GM12878 (cell line): ENCODE measurements around the gene HS1BP3. TPM values are rescaled to one million over a fixed set of nuclear protein-coding genes. Genes with fewer than 3 reads are reported as not detected.

Experiments
- ATAC-seq: fragments of 200-7000 bp; cut with Tn5 transposase; 3 replicates; pipeline ENCODE4 v1.9.1; 2020; ENCODE audit warnings: mild to moderate bottlenecking, moderate library complexity
- BruUV-seq: library from RNA; stranded (reverse); fragments of 400-500 nt; replicated peaks from 2 replicates; lab custom pipeline; 2021; lab: Mats Ljungman, UMichigan
- CTCF ChIA-PET: fragments of 300-600 bp; sonication (Branson Sonifier 250); formaldehyde crosslinking; extraction: SDS; loops from one replicate; lab custom pipeline; 2021; ENCODE audit warnings: inconsistent platforms; lab: Yijun Ruan, JAX
- POLR2A ChIA-PET: fragments of 350-600 bp; formaldehyde crosslinking; extraction: SDS; loops from one replicate; lab custom pipeline; 2021; ENCODE audit warnings: inconsistent platforms; lab: Charles Lee
- RAD21 ChIA-PET: fragments of 300-600 bp; sonication (Branson Sonifier 250); formaldehyde crosslinking; loops from one replicate; lab custom pipeline; 2023; ENCODE audit warnings: antibody characterized with exemption; ENCODE audit not compliant: unreplicated experiment; lab: Charles Lee
- SMC1A ChIA-PET: fragments of 300-600 bp; sonication (Branson Sonifier 250); formaldehyde crosslinking; loops from one replicate; lab custom pipeline; 2023; ENCODE audit not compliant: unreplicated experiment, uncharacterized antibody; lab: Charles Lee
- DNase-seq: peaks from one replicate; pipeline ENCODE4 v3.0.0-alpha.2; 2011; ENCODE audit warnings: low read depth, low spot score
- FAIRE-seq: peaks from 3 replicates; lab custom pipeline; 2011; peaks lifted over from hg19 to GRCh38; lab: Jason Lieb, UNC
- H2AFZ ChIP-seq: 2 replicates; pipeline ENCODE4 v1.6.0; 2011; ENCODE audit warnings: low read depth, low read length, control low read depth; ENCODE audit not compliant: control insufficient read depth
- H3K27ac ChIP-seq: 2 replicates; pipeline ENCODE4 v1.5.1; 2011; ENCODE audit warnings: control low read depth; ENCODE audit not compliant: control insufficient read depth, insufficient read depth
- H3K27me3 ChIP-seq, 2 experiments: replicated peaks in 1 of 2; 2 replicates each; pipeline versions ENCODE4 v1.6.0 to v1.6.1; 2011; ENCODE audit warnings: low read length in 1 of 2; ENCODE audit not compliant: control insufficient read depth in 2 of 2, insufficient read depth in 2 of 2
- H3K36me3 ChIP-seq, 2 experiments: 2 replicates each; pipeline ENCODE4 v1.5.1; 2011; ENCODE audit warnings: low read length in 1 of 2; ENCODE audit not compliant: control insufficient read depth in 2 of 2, insufficient read depth in 2 of 2
- H3K4me1 ChIP-seq: 2 replicates; pipeline ENCODE4 v1.6.1; 2011; ENCODE audit warnings: mild to moderate bottlenecking, low read length, moderate library complexity, mixed read lengths; ENCODE audit not compliant: control insufficient read depth, insufficient read depth
- H3K4me2 ChIP-seq: 2 replicates; pipeline ENCODE4 v1.6.0; 2011; ENCODE audit warnings: control low read depth; ENCODE audit not compliant: control insufficient read depth, insufficient read depth
- H3K4me3 ChIP-seq: fragments of 200-600 bp; sonication (generic); 2 replicates; pipeline ENCODE4 v1.5.1; 2016
- H3K79me2 ChIP-seq: 2 replicates; pipeline ENCODE4 v1.6.0; 2011; ENCODE audit warnings: low read length; ENCODE audit not compliant: control insufficient read depth, insufficient read depth
- H3K9ac ChIP-seq: 2 replicates; pipeline ENCODE4 v1.8.0; 2011; ENCODE audit warnings: low read length, control low read depth, mixed read lengths; ENCODE audit not compliant: control insufficient read depth, insufficient read depth
- H3K9me3 ChIP-seq: replicated peaks from 3 replicates; pipeline ENCODE4 v1.5.1; 2011; ENCODE audit warnings: mild to moderate bottlenecking, low read length; ENCODE audit not compliant: control insufficient read depth, insufficient read depth
- H4K20me1 ChIP-seq: 2 replicates; pipeline ENCODE4 v1.6.0; 2011; ENCODE audit not compliant: control insufficient read depth, insufficient read depth
- CEBPZ ChIP-seq: fragments of 150-350 bp; IDR thresholded peaks from 2 replicates; pipeline ENCODE4 v1.6.1; 2016; ENCODE audit warnings: low read depth, low read length
- FOS ChIP-seq: IDR thresholded peaks from 3 replicates; pipeline ENCODE4 v1.6.1; 2011; ENCODE audit warnings: borderline replicate concordance; ENCODE audit not compliant: insufficient read length; ENCODE audit errors: extremely low read depth
- HDAC6 ChIP-seq: fragments of 200-600 bp; sonication (generic); IDR thresholded peaks from one replicate; pipeline ENCODE4 v1.8.0; 2017; ENCODE audit warnings: antibody characterized with exemption; ENCODE audit not compliant: unreplicated experiment
- KLF5 ChIP-seq: fragments of 450-650 bp; IDR thresholded peaks from 2 replicates; pipeline ENCODE4 v1.6.1; 2014; ENCODE audit warnings: mild to moderate bottlenecking; ENCODE audit not compliant: partially characterized antibody
- MTA2 ChIP-seq: fragments of 450-650 bp; IDR thresholded peaks from 2 replicates; pipeline ENCODE4 v1.6.1; 2016; ENCODE audit warnings: low read depth, mild to moderate bottlenecking, moderate library complexity
- NFXL1 ChIP-seq: fragments of 450-650 bp; IDR thresholded peaks from 2 replicates; pipeline ENCODE4 v1.6.1; 2017; ENCODE audit warnings: antibody characterized with exemption, mild to moderate bottlenecking, borderline replicate concordance
- SMARCA5 ChIP-seq: fragments of 450-650 bp; IDR thresholded peaks from 2 replicates; pipeline ENCODE4 v1.6.1; 2017; ENCODE audit warnings: mild to moderate bottlenecking
- SUZ12 ChIP-seq: fragments of 200-600 bp; sonication (generic); IDR thresholded peaks from one replicate; pipeline ENCODE4 v1.6.1; 2018; ENCODE audit warnings: antibody characterized with exemption, mild to moderate bottlenecking; ENCODE audit not compliant: unreplicated experiment
- TAF1 ChIP-seq: IDR thresholded peaks from 2 replicates; pipeline ENCODE4 v1.6.1; 2011; ENCODE audit warnings: mild to moderate bottlenecking, low read depth, low read length, borderline replicate concordance
- WGBS: methylation state at CpG from one replicate; pipeline ENCODE4 v1.1.6; 2016; ENCODE audit warnings: low lambda C conversion rate; ENCODE audit not compliant: insufficient replicate concordance, insufficient coverage; ENCODE audit errors: missing lambda C conversion rate; 5-methylcytosine and 5-hydroxymethylcytosine counted together
- in situ Hi-C: fragments of 300-500 bp; cut with MboI; formaldehyde crosslinking; loops from 9 replicates; pipeline ENCODE4 v1.14.3; 2018; ENCODE audit warnings: mixed read lengths
- intact Hi-C: fragments of 100-400 bp; cut with micrococcal nuclease; formaldehyde crosslinking; loops from one replicate; pipeline ENCODE4 v1.14.2; 2022; ENCODE audit not compliant: unreplicated experiment
- polyA plus RNA-seq, 11 experiments: library from polyadenylated mRNA; depleted of rRNA in 4 of 11; unstranded in 6 of 11; stranded (reverse) in 5 of 11; fragments of >200 nt; fragmentation: Nextera tagmentation in 4 of 11; fragmentation: Illumina TruSeq in 1 of 11; extraction: Ambion mirVana in 4 of 11; extraction: Trizol in 1 of 11; gene quantifications; 1 replicate in 1 of 11; 2 replicates in 10 of 11; pipeline versions ENCODE4 v1.2.1 to v1.2.3, GENCODE V29; 2011 to 2016; ENCODE audit warnings: inconsistent platforms in 2 of 11, missing spikeins in 2 of 11, low read depth in 1 of 11
- total RNA-seq, 4 experiments: library from RNA; depleted of rRNA in 3 of 4; stranded (reverse); fragments of >200 nt in 3 of 4; fragmentation: Illumina TruSeq in 1 of 4; extraction: Trizol in 1 of 4; gene quantifications; 2 replicates each; pipeline versions ENCODE4 v1.2.1 to v1.2.3, GENCODE V29; 2013 to 2021
- TF ChIP-seq, protein P1 (sequence below): IDR thresholded peaks from 2 replicates; pipeline ENCODE4 v1.6.1; 2012; ENCODE audit warnings: low read depth, low read length, improper control_type of control experiment
- TF ChIP-seq, protein P2 (sequence below): IDR thresholded peaks from 2 replicates; pipeline ENCODE4 v1.6.1; 2011; ENCODE audit warnings: mild to moderate bottlenecking, low read depth, low read length, moderate library complexity; ENCODE audit not compliant: insufficient replicate concordance

The HS1BP3 gene
- total and polyA plus RNA-seq, 10 of the 15 experiments (the other 5 are each of a cell fraction or from before 2014, with no cell fraction given): 0.47 to 7.2 (median 4.6) TPM

- TF ChIP-seq FOS (no peak), MTA2 (no peak), HDAC6 (no peak)
- TF ChIP-seq, protein P1, sequence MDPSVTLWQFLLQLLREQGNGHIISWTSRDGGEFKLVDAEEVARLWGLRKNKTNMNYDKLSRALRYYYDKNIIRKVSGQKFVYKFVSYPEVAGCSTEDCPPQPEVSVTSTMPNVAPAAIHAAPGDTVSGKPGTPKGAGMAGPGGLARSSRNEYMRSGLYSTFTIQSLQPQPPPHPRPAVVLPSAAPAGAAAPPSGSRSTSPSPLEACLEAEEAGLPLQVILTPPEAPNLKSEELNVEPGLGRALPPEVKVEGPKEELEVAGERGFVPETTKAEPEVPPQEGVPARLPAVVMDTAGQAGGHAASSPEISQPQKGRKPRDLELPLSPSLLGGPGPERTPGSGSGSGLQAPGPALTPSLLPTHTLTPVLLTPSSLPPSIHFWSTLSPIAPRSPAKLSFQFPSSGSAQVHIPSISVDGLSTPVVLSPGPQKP: no peak
Measured at GRCh38 chr2:20608666-20609348, 42.1 kb downstream of the HS1BP3 start (continued).

DNA sequence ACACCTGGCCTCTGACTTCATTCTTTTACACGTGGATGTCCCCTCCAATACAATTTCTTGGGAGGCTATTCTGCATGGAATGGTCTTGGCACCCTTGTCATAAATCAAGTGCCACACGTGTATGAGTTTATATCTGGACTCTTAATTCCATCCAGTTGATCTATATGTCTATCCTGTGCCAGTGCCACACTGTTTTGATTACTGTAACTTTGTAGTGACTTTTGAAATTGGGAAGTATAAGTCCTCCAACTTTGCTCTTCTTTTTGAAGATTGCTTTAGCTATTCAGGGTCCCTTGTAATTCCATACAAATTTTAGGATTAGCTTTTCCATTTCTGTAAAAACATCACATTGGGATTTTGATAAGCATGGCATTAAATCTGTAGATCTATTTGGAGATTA lies 43.5 kb downstream of the HS1BP3 start:
- Histone ChIP-seq H3K4me1 (no peaks in the 10 kb centered on the region), H2AFZ (no peak overlapping the region), H3K27ac (no peak overlapping the region), H3K4me3 (no peak overlapping the region)
- WGBS: 0% methylated on average over 2 of the region's 2 CpGs
- no TSS peak for BruUV-seq
- TF ChIP-seq SMARCA5 (no peak), TAF1 (no peak), KLF5 (no peak), SUZ12 (no peak), CEBPZ (no peak), NFXL1 (no peak)
- TF ChIP-seq, protein P2, sequence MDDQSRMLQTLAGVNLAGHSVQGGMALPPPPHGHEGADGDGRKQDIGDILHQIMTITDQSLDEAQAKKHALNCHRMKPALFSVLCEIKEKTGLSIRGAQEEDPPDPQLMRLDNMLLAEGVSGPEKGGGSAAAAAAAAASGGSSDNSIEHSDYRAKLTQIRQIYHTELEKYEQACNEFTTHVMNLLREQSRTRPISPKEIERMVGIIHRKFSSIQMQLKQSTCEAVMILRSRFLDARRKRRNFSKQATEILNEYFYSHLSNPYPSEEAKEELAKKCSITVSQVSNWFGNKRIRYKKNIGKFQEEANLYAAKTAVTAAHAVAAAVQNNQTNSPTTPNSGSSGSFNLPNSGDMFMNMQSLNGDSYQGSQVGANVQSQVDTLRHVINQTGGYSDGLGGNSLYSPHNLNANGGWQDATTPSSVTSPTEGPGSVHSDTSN: no peak
- TF ChIP-seq, all 136 proteins: peak for 0
- no peak for DNase-seq
- no peak for ATAC-seq
- Histone ChIP-seq H3K9ac (no peak overlapping the region), H3K27me3 (no peaks in the 10 kb centered on the region), H3K4me2 (no peak overlapping the region), H3K36me3 (no peaks in the 10 kb centered on the region), H3K79me2 (no peaks in the 10 kb centered on the region), H4K20me1 (no peaks in the 10 kb centered on the region), H3K9me3 (peaks cover 3% of the 10 kb centered on the region)
- FAIRE-seq: no peak
- CTCF ChIA-PET: interaction anchor here (1.4 kb wide), 1 partner anchor 8 kb away, joined by 5 read pairs; no protein-coding TSS in a partner anchor
- RAD21 ChIA-PET: interaction anchor here (1.3 kb wide), 1 partner anchor 161 kb away, joined by 3 read pairs; the partner anchor contains the start of gene RHOB
- in situ Hi-C loops: no loop called here
- intact Hi-C loops: no loop called here
- SMC1A ChIA-PET: interaction anchor here (0.7 to 3.5 kb wide), 3 partner anchors 11 to 1811 kb away, joined by 3 to 16 read pairs (median 5); no protein-coding TSS in a partner anchor
- POLR2A ChIA-PET: interaction anchor here (0.7 to 1.4 kb wide), 2 partner anchors 11 to 13 kb away, joined by 3 read pairs; no protein-coding TSS in a partner anchor
